PC-9 (cell line): ENCODE results near the gene FGD4. TPM values are rescaled to one million over a fixed set of nuclear protein-coding genes. Genes with fewer than 3 reads are reported as not detected.

Source experiments
- BruUV-seq: library from RNA; stranded (reverse); fragments of 400-500 nt; replicated peaks from 2 replicates; lab custom pipeline; 2021; lab: Mats Ljungman, UMichigan
- CTCF ChIA-PET: fragments of 300-600 bp; sonication (Branson Sonifier 250); formaldehyde crosslinking; loops from one replicate; lab custom pipeline; 2022; ENCODE audit warnings: antibody characterized with exemption; lab: Charles Lee
- POLR2A ChIA-PET: fragments of 300-600 bp; sonication (Branson Sonifier 250); formaldehyde crosslinking; loops from one replicate; lab custom pipeline; 2022; ENCODE audit warnings: antibody characterized with exemption; ENCODE audit not compliant: unreplicated experiment; lab: Charles Lee
- DNase-seq, 2 experiments: peaks; one replicate each; pipeline versions ENCODE4 v3.0.0 to v3.0.0-alpha.2; 2015 to 2022; ENCODE audit warnings: mixed read lengths in 1 of 2
- H2AFZ ChIP-seq: fragments of 200-600 bp; sonication (generic); 2 replicates; pipeline ENCODE4 v1.8.1; 2017; ENCODE audit warnings: antibody characterized with exemption
- H3F3A ChIP-seq: fragments of 200-600 bp; sonication (generic); 2 replicates; pipeline ENCODE4 v1.8.1; 2017; ENCODE audit warnings: antibody characterized with exemption, mild to moderate bottlenecking, low read depth; ENCODE audit not compliant: insufficient read depth
- H3K27ac ChIP-seq: fragments of 200-600 bp; sonication (generic); 2 replicates; pipeline ENCODE4 v1.6.1; 2016; ENCODE audit warnings: mixed run types
- H3K27me3 ChIP-seq: fragments of 200-600 bp; sonication (generic); 2 replicates; pipeline ENCODE4 v1.6.1; 2016; ENCODE audit warnings: low read depth, mixed run types; ENCODE audit not compliant: insufficient read depth
- H3K36me3 ChIP-seq: fragments of 200-600 bp; sonication (generic); 2 replicates; pipeline ENCODE4 v1.6.1; 2016; ENCODE audit warnings: low read depth, mixed run types
- H3K4me1 ChIP-seq: fragments of 200-600 bp; sonication (generic); replicated peaks from 2 replicates; pipeline ENCODE4 v1.6.1; 2016; ENCODE audit warnings: mixed run types; ENCODE audit not compliant: insufficient read depth
- H3K4me2 ChIP-seq: fragments of 200-600 bp; sonication (generic); 2 replicates; pipeline ENCODE4 v1.6.1; 2017; ENCODE audit warnings: mixed run types
- H3K4me3 ChIP-seq: fragments of 200-600 bp; sonication (generic); 2 replicates; pipeline ENCODE4 v1.6.1; 2016; ENCODE audit warnings: mixed run types
- H3K79me2 ChIP-seq: fragments of 200-600 bp; sonication (generic); 2 replicates; pipeline ENCODE4 v1.6.1; 2017; ENCODE audit warnings: low read depth, mixed run types
- H3K9me2 ChIP-seq: fragments of 200-600 bp; sonication (generic); 2 replicates; pipeline ENCODE4 v1.8.1; 2017; ENCODE audit warnings: mild to moderate bottlenecking; ENCODE audit not compliant: insufficient read depth
- H3K9me3 ChIP-seq: fragments of 200-600 bp; sonication (generic); 2 replicates; pipeline ENCODE4 v1.8.1; 2016; ENCODE audit warnings: low read depth; ENCODE audit not compliant: insufficient read depth
- H4K20me1 ChIP-seq: fragments of 200-600 bp; sonication (generic); 2 replicates; pipeline ENCODE4 v1.8.1; 2017; ENCODE audit not compliant: insufficient read depth
- CTCF ChIP-seq: fragments of 200-600 bp; sonication (generic); conservative IDR thresholded peaks from 2 replicates; pipeline ENCODE4 v1.6.1; 2017; ENCODE audit warnings: mixed run types, antibody characterized with exemption, mild to moderate bottlenecking, moderate library complexity
- EZH2 ChIP-seq: fragments of 200-600 bp; sonication (generic); IDR thresholded peaks from 2 replicates; pipeline ENCODE4 v1.8.0; 2017; ENCODE audit warnings: antibody characterized with exemption, low read depth
- intact Hi-C: fragments of 100-400 bp; cut with micrococcal nuclease; formaldehyde crosslinking; loops from one replicate; pipeline ENCODE4 v1.10.0; 2022; ENCODE audit not compliant: unreplicated experiment
- total RNA-seq: library from RNA; stranded (reverse); gene quantifications from 2 replicates; pipeline ENCODE4 v1.2.3, GENCODE V29; 2021

Gene FGD4
- total RNA-seq, 1 experiment from 2014 or later: 28.3 TPM

GRCh38 chr12:32448586-32448985 is 49.2 kb downstream of the FGD4 start:
- no peak for TF ChIP-seq CTCF
- no peak for TF ChIP-seq EZH2
- Histone ChIP-seq H3K27ac (no peak overlapping the region), H3F3A (peaks cover 11% of the 10 kb centered on the region), H3K4me1 (peaks cover 45% of the 10 kb centered on the region), H3K27me3 (no peaks in the 10 kb centered on the region), H4K20me1 (no peaks in the 10 kb centered on the region), H2AFZ (no peak overlapping the region), H3K4me2 (no peak overlapping the region), H3K36me3 (no peaks in the 10 kb centered on the region), H3K9me2 (no peaks in the 10 kb centered on the region), H3K4me3 (no peak overlapping the region), H3K79me2 (peaks cover 42% of the 10 kb centered on the region), H3K9me3 (no peaks in the 10 kb centered on the region)
- no peak for DNase-seq
- CTCF ChIA-PET: interaction anchor here (0.6 kb wide), 1 partner anchor 1497 kb away, joined by 5 read pairs; no protein-coding TSS in a partner anchor
- BruUV-seq: no TSS peak
- POLR2A ChIA-PET: interaction anchor here (0.6 kb wide), 1 partner anchor 48 kb away, joined by 3 read pairs; no protein-coding TSS in a partner anchor
- intact Hi-C loops: no loop called here

DNA sequence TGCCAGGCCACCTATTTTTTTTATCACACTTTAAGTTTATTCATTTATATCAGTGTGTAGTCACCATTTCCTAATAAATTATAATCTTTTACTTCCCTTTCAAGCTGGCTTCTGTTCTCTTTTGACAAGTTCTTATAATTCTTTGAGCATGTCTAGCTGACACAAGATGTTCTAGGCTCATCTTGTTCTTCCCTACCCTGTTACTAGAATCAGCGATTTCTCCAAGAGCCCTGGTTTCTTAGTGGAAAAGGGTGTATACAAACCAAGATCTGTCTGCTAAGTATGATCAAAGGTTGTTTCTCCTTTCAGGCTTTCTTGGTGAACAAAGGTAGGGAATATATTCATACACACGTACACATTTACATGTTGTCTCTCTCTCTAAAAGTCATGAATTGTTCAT is 51.0 kb downstream of the FGD4 start:
- peaks cover 43% of the 10 kb centered on the region for H3K4me1 ChIP-seq
- H3F3A ChIP-seq: peaks cover 6% of the 10 kb centered on the region; the same call in 1 of the 2 replicates
- no TSS peak for BruUV-seq
- H3K4me3 ChIP-seq: no peak overlapping the region
- no peak overlapping the region for H3K4me2 ChIP-seq
- no peak for DNase-seq
- CTCF ChIA-PET: no interaction called here
- H3K27me3 ChIP-seq: no peaks in the 10 kb centered on the region
- peaks cover 34% of the 10 kb centered on the region for H3K79me2 ChIP-seq
- H2AFZ ChIP-seq: no peak overlapping the region
- TF ChIP-seq EZH2 (no peak), CTCF (no peak)
- no peaks in the 10 kb centered on the region for H3K9me2 ChIP-seq
- no peaks in the 10 kb centered on the region for H3K9me3 ChIP-seq
- POLR2A ChIA-PET: interaction anchor here (0.7 kb wide), 1 partner anchor 1502 kb away, joined by 3 read pairs; no protein-coding TSS in a partner anchor
- H3K27ac ChIP-seq: no peak overlapping the region
- intact Hi-C loops: no loop called here
- no peaks in the 10 kb centered on the region for H4K20me1 ChIP-seq
- H3K36me3 ChIP-seq: no peaks in the 10 kb centered on the region

DNA sequence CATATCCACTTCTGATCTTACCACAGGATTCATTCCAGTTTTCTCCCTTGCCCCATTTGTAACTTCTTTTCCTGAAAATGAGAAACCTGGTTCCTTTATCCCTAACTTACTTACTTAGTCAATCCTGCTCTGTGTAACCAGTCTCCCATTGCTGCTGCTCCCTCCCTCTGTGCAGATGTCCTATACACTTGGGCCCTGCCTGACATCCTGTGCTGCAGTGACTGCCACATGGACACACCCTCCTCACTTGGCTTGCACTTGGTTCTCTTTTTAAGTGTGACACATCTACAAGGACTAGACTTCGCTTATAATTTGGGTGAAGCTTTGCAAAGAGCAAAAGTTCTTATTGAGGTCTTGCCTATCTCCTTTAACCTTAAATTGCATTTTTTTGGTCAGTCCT is 51.4 kb downstream of the FGD4 start:
- TF ChIP-seq EZH2 (no peak), CTCF (no peak)
- no peak for DNase-seq
- no TSS peak for BruUV-seq
- H3K9me2 ChIP-seq: no peaks in the 10 kb centered on the region
- H3K27ac ChIP-seq: no peak overlapping the region
- no peak overlapping the region for H3K4me3 ChIP-seq
- no peaks in the 10 kb centered on the region for H4K20me1 ChIP-seq
- H3K79me2 ChIP-seq: peaks cover 30% of the 10 kb centered on the region
- no peaks in the 10 kb centered on the region for H3K9me3 ChIP-seq
- no peaks in the 10 kb centered on the region for H3K27me3 ChIP-seq
- peaks cover 7% of the 10 kb centered on the region; the same call in 1 of the 2 replicates for H3F3A ChIP-seq
- intact Hi-C loops: no loop called here
- POLR2A ChIA-PET: interaction anchor here (0.7 kb wide), 1 partner anchor 1501 kb away, joined by 3 read pairs; no protein-coding TSS in a partner anchor
- H3K4me1 ChIP-seq: peaks cover 41% of the 10 kb centered on the region
- CTCF ChIA-PET: no interaction called here
- H3K4me2 ChIP-seq: no peak overlapping the region
- no peak overlapping the region for H2AFZ ChIP-seq
- H3K36me3 ChIP-seq: no peaks in the 10 kb centered on the region
